NB4 (cell line): ENCODE results near the gene SELENOV.

Experiments used
- DNase-seq: peaks from one replicate; pipeline ENCODE4 v3.0.0; 2010; ENCODE audit warnings: low read depth
- H3K4me3 ChIP-seq: one replicate; pipeline ENCODE4 v1.5.1; 2011; ENCODE audit warnings: mild to moderate bottlenecking, low read depth, low read length, moderate library complexity
- MYC ChIP-seq: IDR thresholded peaks from 2 replicates; pipeline ENCODE4 v1.6.1; 2011; ENCODE audit warnings: low read depth, low read length
- POLR2A ChIP-seq: IDR thresholded peaks from 2 replicates; pipeline ENCODE4 v1.6.1; 2011; ENCODE audit warnings: mild to moderate bottlenecking; ENCODE audit not compliant: insufficient read length; ENCODE audit errors: extremely low read depth
- TF ChIP-seq, protein P1 (sequence below): IDR thresholded peaks from one replicate; pipeline ENCODE4 v1.5.1; 2012; ENCODE audit warnings: low read depth, low read length
- TF ChIP-seq, protein P2 (sequence below): IDR thresholded peaks from 2 replicates; pipeline ENCODE4 v1.6.1; 2011; ENCODE audit warnings: low read depth, low read length

SELENOV gene, protein sequence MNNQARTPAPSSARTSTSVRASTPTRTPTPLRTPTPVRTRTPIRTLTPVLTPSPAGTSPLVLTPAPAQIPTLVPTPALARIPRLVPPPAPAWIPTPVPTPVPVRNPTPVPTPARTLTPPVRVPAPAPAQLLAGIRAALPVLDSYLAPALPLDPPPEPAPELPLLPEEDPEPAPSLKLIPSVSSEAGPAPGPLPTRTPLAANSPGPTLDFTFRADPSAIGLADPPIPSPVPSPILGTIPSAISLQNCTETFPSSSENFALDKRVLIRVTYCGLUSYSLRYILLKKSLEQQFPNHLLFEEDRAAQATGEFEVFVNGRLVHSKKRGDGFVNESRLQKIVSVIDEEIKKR

DNA sequence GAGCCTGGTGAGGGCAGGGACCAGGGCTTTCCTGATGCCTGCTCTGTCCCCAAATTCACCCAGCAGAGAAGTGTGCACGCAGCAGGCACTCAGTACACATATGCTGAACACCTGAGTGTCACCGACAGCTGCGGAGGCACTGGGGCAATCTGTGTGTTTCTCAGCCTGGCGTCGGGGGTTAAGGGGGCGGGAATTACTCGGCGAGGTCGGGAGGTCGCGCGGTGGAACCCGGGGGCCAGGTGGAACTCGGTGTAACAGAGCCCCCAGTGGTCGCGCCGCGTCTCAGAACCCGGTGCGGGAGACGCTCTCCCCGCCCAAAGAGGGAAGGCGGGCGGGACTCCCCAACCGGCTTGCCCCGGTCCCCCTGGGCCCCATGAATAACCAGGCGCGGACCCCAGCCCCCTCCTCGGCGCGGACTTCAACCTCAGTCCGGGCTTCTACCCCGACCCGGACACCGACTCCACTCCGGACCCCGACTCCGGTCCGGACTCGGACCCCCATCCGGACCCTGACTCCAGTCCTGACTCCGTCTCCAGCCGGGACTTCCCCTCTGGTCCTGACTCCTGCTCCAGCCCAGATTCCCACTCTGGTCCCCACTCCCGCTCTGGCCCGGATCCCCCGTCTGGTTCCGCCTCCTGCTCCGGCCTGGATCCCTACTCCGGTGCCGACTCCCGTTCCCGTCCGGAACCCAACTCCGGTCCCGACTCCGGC lies at the start of gene SELENOV:
TSS of gene SELENOV (plus strand) at position 300 of the 711 bp plus-strand sequence. CDS start at position 374, 74 bp downstream.
- DNase-seq = no peak
- TF ChIP-seq, protein P1, sequence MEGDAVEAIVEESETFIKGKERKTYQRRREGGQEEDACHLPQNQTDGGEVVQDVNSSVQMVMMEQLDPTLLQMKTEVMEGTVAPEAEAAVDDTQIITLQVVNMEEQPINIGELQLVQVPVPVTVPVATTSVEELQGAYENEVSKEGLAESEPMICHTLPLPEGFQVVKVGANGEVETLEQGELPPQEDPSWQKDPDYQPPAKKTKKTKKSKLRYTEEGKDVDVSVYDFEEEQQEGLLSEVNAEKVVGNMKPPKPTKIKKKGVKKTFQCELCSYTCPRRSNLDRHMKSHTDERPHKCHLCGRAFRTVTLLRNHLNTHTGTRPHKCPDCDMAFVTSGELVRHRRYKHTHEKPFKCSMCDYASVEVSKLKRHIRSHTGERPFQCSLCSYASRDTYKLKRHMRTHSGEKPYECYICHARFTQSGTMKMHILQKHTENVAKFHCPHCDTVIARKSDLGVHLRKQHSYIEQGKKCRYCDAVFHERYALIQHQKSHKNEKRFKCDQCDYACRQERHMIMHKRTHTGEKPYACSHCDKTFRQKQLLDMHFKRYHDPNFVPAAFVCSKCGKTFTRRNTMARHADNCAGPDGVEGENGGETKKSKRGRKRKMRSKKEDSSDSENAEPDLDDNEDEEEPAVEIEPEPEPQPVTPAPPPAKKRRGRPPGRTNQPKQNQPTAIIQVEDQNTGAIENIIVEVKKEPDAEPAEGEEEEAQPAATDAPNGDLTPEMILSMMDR = no peak
- TF ChIP-seq MYC (no peak), POLR2A (no peak)
- TF ChIP-seq, protein P2, sequence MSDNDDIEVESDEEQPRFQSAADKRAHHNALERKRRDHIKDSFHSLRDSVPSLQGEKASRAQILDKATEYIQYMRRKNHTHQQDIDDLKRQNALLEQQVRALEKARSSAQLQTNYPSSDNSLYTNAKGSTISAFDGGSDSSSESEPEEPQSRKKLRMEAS = no peak
- H3K4me3 ChIP-seq = no peak within 1 kb of the TSS

DNA sequence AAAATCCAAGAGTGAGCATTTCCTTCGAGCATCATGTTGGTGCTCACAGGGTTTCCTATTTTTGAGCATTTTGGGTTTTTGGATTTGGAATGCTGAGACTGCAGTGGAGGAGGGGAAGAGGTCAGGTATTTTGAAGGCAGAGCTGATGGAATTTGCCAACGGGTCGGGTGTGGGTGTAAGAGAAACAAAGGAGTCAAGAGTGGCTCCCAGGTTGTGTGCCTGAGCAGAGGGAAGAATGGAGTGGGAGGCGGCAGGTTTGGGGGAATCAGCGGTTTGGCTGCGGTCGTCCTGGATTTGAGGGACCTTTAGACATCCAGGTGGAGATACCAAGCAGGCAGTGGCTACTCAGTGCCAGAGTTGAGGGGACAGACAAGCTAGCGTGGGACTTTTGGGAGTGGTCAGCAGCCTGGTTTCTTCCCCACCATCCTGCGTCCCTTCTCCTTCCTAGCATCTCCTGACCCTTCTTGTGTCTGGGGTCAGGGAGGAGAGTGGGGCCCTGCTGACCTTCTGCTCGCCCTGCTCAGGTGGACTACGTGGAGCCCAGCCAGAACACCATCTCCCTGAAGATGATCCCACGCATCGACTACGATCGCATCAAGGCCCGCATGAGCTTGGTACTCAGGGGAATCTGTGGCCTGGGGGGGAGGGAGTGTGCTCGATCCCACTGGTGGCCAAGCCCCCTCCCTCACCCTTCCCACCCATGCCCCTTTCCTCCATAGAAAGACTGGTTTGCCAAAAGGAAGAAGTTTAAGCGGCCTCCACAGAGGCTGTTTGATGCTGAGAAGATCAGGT lies 48.8 kb upstream of the SELENOV start:
- no peak for TF ChIP-seq POLR2A
- DNase-seq = no peak
- no peak overlapping the region for H3K4me3 ChIP-seq

DNA sequence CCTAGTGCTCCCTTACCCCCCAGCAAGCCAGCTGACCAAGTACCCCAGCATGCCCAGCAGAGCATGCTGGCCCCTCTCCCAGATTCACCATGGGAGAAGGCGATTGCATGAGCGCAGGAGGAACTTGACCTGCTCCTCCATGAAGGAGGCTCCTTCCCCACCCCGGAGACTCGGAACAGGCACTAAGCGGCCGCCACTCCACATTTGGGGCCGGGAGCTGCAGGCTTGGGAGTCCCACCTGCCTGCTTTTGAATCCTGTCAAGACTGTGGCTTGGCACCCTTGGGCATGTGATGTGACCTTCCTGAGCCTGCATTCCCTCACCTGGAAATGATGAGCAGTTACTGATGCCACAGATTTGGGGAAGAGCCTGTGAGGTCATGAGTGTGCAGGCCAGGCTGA lies 47.0 kb upstream of the SELENOV start:
- H3K4me3 ChIP-seq = no peak overlapping the region
- TF ChIP-seq POLR2A = no peak
- TF ChIP-seq, protein P1 = no peak
- TF ChIP-seq, protein P2 = no peak
- TF ChIP-seq MYC = no peak
- no peak for DNase-seq

DNA sequence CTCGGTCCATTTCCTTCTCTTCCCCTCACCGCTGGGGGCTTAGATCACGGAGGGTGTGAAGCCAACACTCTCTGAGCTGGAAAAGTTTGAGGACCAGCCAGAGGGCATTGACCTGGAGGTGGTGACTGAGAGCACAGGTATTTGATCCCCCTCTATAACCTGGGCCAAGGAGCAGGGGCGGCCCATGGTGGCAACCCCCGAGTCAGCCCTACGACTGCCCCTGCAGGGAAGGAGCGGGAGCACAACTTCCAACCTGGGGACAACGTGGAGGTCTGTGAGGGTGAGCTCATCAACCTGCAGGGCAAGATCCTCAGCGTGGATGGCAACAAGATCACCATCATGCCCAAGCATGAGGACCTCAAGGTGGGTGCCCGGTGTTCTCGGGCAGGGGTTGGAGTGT lies 45.9 kb upstream of the SELENOV start:
- no peak overlapping the region for H3K4me3 ChIP-seq
- no peak for DNase-seq
- TF ChIP-seq MYC (no peak), POLR2A (no peak)
- TF ChIP-seq, protein P1 = no peak
- TF ChIP-seq, protein P2 = no peak

DNA sequence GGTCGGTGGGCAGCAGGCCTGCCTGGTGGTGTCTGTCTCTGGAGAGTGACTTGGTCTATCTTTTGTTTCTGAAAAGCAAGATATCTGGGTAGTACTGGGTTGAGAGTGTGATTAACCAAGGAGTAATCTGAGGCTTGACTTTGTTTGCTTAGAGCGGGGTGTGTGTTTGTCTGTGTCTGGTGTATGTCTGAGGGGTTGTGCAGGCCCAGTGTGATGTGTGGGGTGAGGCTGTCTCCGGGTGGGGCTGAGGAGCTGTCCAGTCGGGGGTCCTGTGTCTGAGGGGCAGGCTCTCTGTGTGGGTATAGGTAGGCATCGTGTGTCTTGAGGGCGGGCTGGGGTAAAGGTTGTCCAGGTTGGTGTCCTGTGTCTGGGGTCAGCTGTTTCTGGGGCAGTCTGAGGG lies 45.4 kb upstream of the SELENOV start:
- H3K4me3 ChIP-seq = no peak overlapping the region
- no peak for TF ChIP-seq MYC
- no peak for TF ChIP-seq POLR2A
- TF ChIP-seq, protein P2 = no peak
- TF ChIP-seq, protein P1 = no peak
- no peak for DNase-seq

DNA sequence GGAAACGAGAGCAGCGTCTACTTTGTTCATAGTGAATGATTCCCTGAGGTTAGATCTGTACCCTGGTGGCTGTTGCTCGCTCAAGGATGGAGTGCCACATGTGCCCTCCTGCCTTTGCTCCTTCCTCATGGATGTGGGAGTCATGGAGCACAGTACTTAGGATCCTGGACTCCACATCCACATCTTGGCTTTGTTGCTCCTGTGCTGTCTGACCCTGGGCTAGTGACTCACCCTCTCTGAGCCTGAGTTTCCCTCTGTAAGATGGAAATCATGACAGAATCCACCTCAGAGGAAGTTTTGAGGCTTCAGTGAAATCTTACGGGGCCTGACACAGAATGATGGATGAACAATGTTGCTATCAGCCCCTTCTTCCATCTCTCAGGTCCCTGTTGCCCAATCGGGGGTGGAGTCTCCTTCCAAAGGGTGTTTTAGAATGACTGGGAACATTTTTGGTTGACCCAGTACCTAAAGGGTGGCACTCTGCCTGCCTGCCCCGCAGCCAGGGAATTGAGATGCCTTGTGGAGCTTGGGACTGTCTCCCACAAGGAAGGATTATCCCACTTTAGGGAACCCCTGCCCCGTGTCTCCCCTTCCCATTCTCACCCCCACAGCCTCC lies 44.1 kb upstream of the SELENOV start:
- no peak overlapping the region for H3K4me3 ChIP-seq
- DNase-seq = no peak
- TF ChIP-seq POLR2A (no peak), MYC (no peak)
- TF ChIP-seq, protein P2 = no peak
- TF ChIP-seq, protein P1 = no peak
